C4-2B (cell line): Measurements from ENCODE around the gene GAS6.

Experiments used
- CTCF ChIP-seq: fragments of 450-650 bp; conservative IDR thresholded peaks from 2 replicates; pipeline ENCODE4 v1.5.1; 2017; ENCODE audit warnings: mild to moderate bottlenecking
- ZFX ChIP-seq: fragments of 450-650 bp; IDR thresholded peaks from 2 replicates; pipeline ENCODE4 v1.6.1; 2017

GRCh38 chr13:113848020-113848419, 15.9 kb downstream of the GAS6 start:
- no peak for TF ChIP-seq CTCF
- no peak for TF ChIP-seq ZFX
